OCI-LY7 (cell line): ENCODE results near the gene RFX3. TPM values are rescaled to one million over a fixed set of nuclear protein-coding genes. Genes with fewer than 3 reads are reported as not detected.

Experiments
- BruUV-seq: library from RNA; stranded (reverse); fragments of 400-500 nt; replicated peaks from 2 replicates; lab custom pipeline; 2021; lab: Mats Ljungman, UMichigan
- CTCF ChIA-PET: fragments of 300-600 bp; sonication (Branson Sonifier 250); formaldehyde crosslinking; loops from one replicate; lab custom pipeline; 2022; ENCODE audit warnings: antibody characterized with exemption; ENCODE audit not compliant: unreplicated experiment; lab: Charles Lee
- POLR2A ChIA-PET: fragments of 300-600 bp; sonication (Branson Sonifier 250); formaldehyde crosslinking; loops from one replicate; lab custom pipeline; 2022; ENCODE audit warnings: antibody characterized with exemption; lab: Charles Lee
- DNase-seq: peaks from one replicate; pipeline ENCODE4 v3.0.0-alpha.2; 2015; ENCODE audit warnings: low spot score
- H2AFZ ChIP-seq: fragments of 200-600 bp; sonication (generic), shearing (Covaris generic); 2 replicates; pipeline ENCODE4 v1.6.1; 2014; ENCODE audit warnings: mild to moderate bottlenecking, antibody characterized with exemption, low read length, moderate library complexity
- H3K27ac ChIP-seq: fragments of 200-600 bp; sonication (generic); 2 replicates; pipeline ENCODE4 v1.5.1; 2014; ENCODE audit warnings: mixed run types, low read depth, mild to moderate bottlenecking, moderate library complexity, low read length, inconsistent platforms; ENCODE audit not compliant: poor library complexity, severe bottlenecking
- H3K36me3 ChIP-seq: fragments of 200-600 bp; sonication (generic); 2 replicates; pipeline ENCODE4 v1.6.1; 2014; ENCODE audit warnings: mild to moderate bottlenecking, antibody characterized with exemption, low read length, moderate library complexity, mixed read lengths; ENCODE audit not compliant: insufficient read depth
- H3K4me1 ChIP-seq: fragments of 200-600 bp; sonication (generic); 2 replicates; pipeline ENCODE4 v1.5.1; 2014; ENCODE audit warnings: mild to moderate bottlenecking, low read length; ENCODE audit not compliant: insufficient read depth, poor library complexity, severe bottlenecking
- H3K4me2 ChIP-seq: fragments of 200-600 bp; sonication (generic); 2 replicates; pipeline ENCODE4 v1.6.1; 2014; ENCODE audit warnings: mild to moderate bottlenecking, low read length
- H3K4me3 ChIP-seq: fragments of 200-600 bp; sonication (generic); 2 replicates; pipeline ENCODE4 v1.5.1; 2014; ENCODE audit warnings: mild to moderate bottlenecking, low read depth, low read length; ENCODE audit not compliant: poor library complexity, severe bottlenecking
- H3K79me2 ChIP-seq: fragments of 200-600 bp; sonication (generic); 2 replicates; pipeline ENCODE4 v1.6.1; 2016; ENCODE audit warnings: low read depth, mild to moderate bottlenecking, low read length, moderate library complexity, mixed read lengths; ENCODE audit not compliant: insufficient read depth
- H3K9me2 ChIP-seq: fragments of 200-600 bp; sonication (generic); 2 replicates; pipeline ENCODE4 v1.6.1; 2016; ENCODE audit warnings: mild to moderate bottlenecking, low read length, mixed read lengths; ENCODE audit not compliant: insufficient read depth
- H3K9me3 ChIP-seq: fragments of 200-600 bp; sonication (generic); 2 replicates; pipeline ENCODE4 v1.6.1; 2014; ENCODE audit warnings: mild to moderate bottlenecking, mixed run types, low read length, mixed read lengths
- H4K20me1 ChIP-seq: fragments of 200-600 bp; sonication (generic); 2 replicates; pipeline ENCODE4 v1.6.1; 2014; ENCODE audit warnings: mild to moderate bottlenecking, antibody characterized with exemption, low read length, moderate library complexity, mixed read lengths; ENCODE audit not compliant: insufficient read depth
- CTCF ChIP-seq: fragments of 200-600 bp; sonication (generic); conservative IDR thresholded peaks from 2 replicates; pipeline ENCODE4 v1.5.1; 2014; ENCODE audit warnings: mild to moderate bottlenecking, antibody characterized with exemption, low read length, moderate library complexity, mixed read lengths
- EZH2phosphoT487 ChIP-seq: fragments of 200-600 bp; sonication (generic); IDR thresholded peaks from 2 replicates; pipeline ENCODE4 v1.6.1; 2018; ENCODE audit warnings: low read depth, borderline replicate concordance, mild to moderate bottlenecking, mixed run types, antibody characterized with exemption, low read length, moderate library complexity, mixed read lengths
- intact Hi-C: fragments of 100-400 bp; cut with micrococcal nuclease; formaldehyde crosslinking; loops from one replicate; pipeline ENCODE4 v1.10.0; 2022; ENCODE audit not compliant: unreplicated experiment
- total RNA-seq, 2 experiments: library from RNA; depleted of rRNA in 1 of 2; stranded (reverse); fragments of >200 nt in 1 of 2; shearing (Covaris generic) in 1 of 2; gene quantifications; 2 replicates each; pipeline ENCODE4 v1.2.3, GENCODE V29; 2014 to 2022

Gene RFX3
- total RNA-seq, 2 experiments from 2014 or later = 6.9 to 18.1 TPM

GRCh38 chr9:3361689-3362392 is 164.0 kb downstream of the RFX3 start:
- peaks cover 10% of the 10 kb centered on the region for H3K9me3 ChIP-seq
- H3K4me1 ChIP-seq = peaks cover 9% of the 10 kb centered on the region
- intact Hi-C loops = no loop called here
- H3K4me3 ChIP-seq = no peak overlapping the region
- no peak overlapping the region for H3K27ac ChIP-seq
- H4K20me1 ChIP-seq = no peaks in the 10 kb centered on the region
- no peaks in the 10 kb centered on the region for H3K79me2 ChIP-seq
- ChIA-PET CTCF (no interaction called here), POLR2A (interaction anchor here (0.5 to 1.0 kb wide), 4 partner anchors 26 to 636 kb away, joined by 3 to 6 read pairs (median 4); no protein-coding TSS in a partner anchor)
- TF ChIP-seq EZH2phosphoT487 (no peak), CTCF (no peak)
- no peaks in the 10 kb centered on the region for H3K36me3 ChIP-seq
- no TSS peak for BruUV-seq
- H2AFZ ChIP-seq = no peak overlapping the region
- no peaks in the 10 kb centered on the region for H3K9me2 ChIP-seq
- H3K4me2 ChIP-seq = no peak overlapping the region
- no peak for DNase-seq

GRCh38 chr9:3361116-3361515 is 164.7 kb downstream of the RFX3 start:
- Histone ChIP-seq H3K27ac (no peak overlapping the region), H3K79me2 (no peaks in the 10 kb centered on the region), H3K9me2 (no peaks in the 10 kb centered on the region), H3K4me2 (no peak overlapping the region), H3K36me3 (no peaks in the 10 kb centered on the region), H4K20me1 (no peaks in the 10 kb centered on the region), H3K4me1 (peaks cover 9% of the 10 kb centered on the region), H2AFZ (no peak overlapping the region), H3K9me3 (peaks cover 10% of the 10 kb centered on the region), H3K4me3 (no peak overlapping the region)
- BruUV-seq = no TSS peak
- intact Hi-C loops = no loop called here
- CTCF ChIA-PET = no interaction called here
- TF ChIP-seq EZH2phosphoT487 = no peak
- no peak for TF ChIP-seq CTCF
- DNase-seq = no peak
- POLR2A ChIA-PET = interaction anchor here (0.5 to 1.0 kb wide), 2 partner anchors 21 to 49 kb away, joined by 3 to 5 read pairs; no protein-coding TSS in a partner anchor

GRCh38 chr9:3360245-3360644 is 165.6 kb downstream of the RFX3 start:
- CTCF ChIA-PET = no interaction called here
- Histone ChIP-seq H3K4me3 (no peak overlapping the region), H2AFZ (no peak overlapping the region), H3K36me3 (no peaks in the 10 kb centered on the region), H3K27ac (no peak overlapping the region), H3K79me2 (no peaks in the 10 kb centered on the region), H3K4me1 (peaks cover 9% of the 10 kb centered on the region), H4K20me1 (no peaks in the 10 kb centered on the region), H3K9me2 (no peaks in the 10 kb centered on the region), H3K4me2 (no peak overlapping the region), H3K9me3 (peaks cover 10% of the 10 kb centered on the region)
- intact Hi-C loops = no loop called here
- no peak for DNase-seq
- TF ChIP-seq EZH2phosphoT487 (no peak), CTCF (no peak)
- POLR2A ChIA-PET = interaction anchor here (1.0 kb wide), 1 partner anchor 22 kb away, joined by 5 read pairs; no protein-coding TSS in a partner anchor
- BruUV-seq = no TSS peak
